ENCODE data around the gene DUSP3. TPM values are rescaled to one million over a fixed set of nuclear protein-coding genes. Genes with fewer than 3 reads are reported as not detected.

The DUSP3 gene
- total RNA-seq, 1 experiment from 2014 or later = 16.9 TPM

- H3K56ac ChIP-seq (ENCODE audit: insufficient read length, low read depth, low read length) = no peak overlapping the region
- peak overlapping the region; percentile 71 to 83 for H3K4me3 Mint-ChIP-seq
- no peaks in the 10 kb centered on the region for H3K9me3 ChIP-seq (ENCODE audit: control insufficient read depth, low read depth, low read length)
- no peaks in the 10 kb centered on the region; the same call in 1 of the 2 replicates for H3K4me1 ChIP-seq (ENCODE audit: insufficient read depth, low read length)
- no peak overlapping the region for H4K5ac ChIP-seq (ENCODE audit: insufficient read length, low read depth, low read length)
- WGBS (ENCODE audit: extremely low coverage, insufficient read length, low lambda C conversion rate) = no CpG with 5 or more reads among the region's 64 CpGs
- TF ChIP-seq, protein P1, sequence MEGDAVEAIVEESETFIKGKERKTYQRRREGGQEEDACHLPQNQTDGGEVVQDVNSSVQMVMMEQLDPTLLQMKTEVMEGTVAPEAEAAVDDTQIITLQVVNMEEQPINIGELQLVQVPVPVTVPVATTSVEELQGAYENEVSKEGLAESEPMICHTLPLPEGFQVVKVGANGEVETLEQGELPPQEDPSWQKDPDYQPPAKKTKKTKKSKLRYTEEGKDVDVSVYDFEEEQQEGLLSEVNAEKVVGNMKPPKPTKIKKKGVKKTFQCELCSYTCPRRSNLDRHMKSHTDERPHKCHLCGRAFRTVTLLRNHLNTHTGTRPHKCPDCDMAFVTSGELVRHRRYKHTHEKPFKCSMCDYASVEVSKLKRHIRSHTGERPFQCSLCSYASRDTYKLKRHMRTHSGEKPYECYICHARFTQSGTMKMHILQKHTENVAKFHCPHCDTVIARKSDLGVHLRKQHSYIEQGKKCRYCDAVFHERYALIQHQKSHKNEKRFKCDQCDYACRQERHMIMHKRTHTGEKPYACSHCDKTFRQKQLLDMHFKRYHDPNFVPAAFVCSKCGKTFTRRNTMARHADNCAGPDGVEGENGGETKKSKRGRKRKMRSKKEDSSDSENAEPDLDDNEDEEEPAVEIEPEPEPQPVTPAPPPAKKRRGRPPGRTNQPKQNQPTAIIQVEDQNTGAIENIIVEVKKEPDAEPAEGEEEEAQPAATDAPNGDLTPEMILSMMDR (conservative IDR thresholded peaks at IDR 0.05) = no peak
- peaks cover 32 to 39% of the 10 kb centered on the region in 2 experiments for H3K4me1 Mint-ChIP-seq
- H3T11ph ChIP-seq (ENCODE audit: low read length) = no peak overlapping the region
- no peak overlapping the region for H2AFZ ChIP-seq (ENCODE audit: low read length)
- H4K8ac ChIP-seq (replicated peaks; ENCODE audit: insufficient read length, low read depth, low read length) = no peak overlapping the region
- no peak overlapping the region for H2AK5ac ChIP-seq (ENCODE audit: insufficient read length, low read length)
- H4K91ac ChIP-seq (ENCODE audit: insufficient read length, low read depth, low read length) = no peak overlapping the region
- peak overlapping the region; percentile 24 for H2BK120ac ChIP-seq (ENCODE audit: low read depth, low read length, poor library complexity, severe bottlenecking)
- no peaks in the 10 kb centered on the region for H3K79me2 ChIP-seq (ENCODE audit: insufficient read depth, low read length)
- no peaks in the 10 kb centered on the region for H3K79me1 ChIP-seq (ENCODE audit: insufficient read depth, low read depth, low read length, poor library complexity, severe bottlenecking)
- H3K9me3 Mint-ChIP-seq = no peaks in the 10 kb centered on the region; a peak in 1 of 5 replicates
- no peaks in the 10 kb centered on the region for H4K20me1 ChIP-seq (ENCODE audit: control insufficient read depth, insufficient read depth, insufficient read length)
- H3K14ac ChIP-seq (ENCODE audit: insufficient read depth, low read length) = peak overlapping the region; percentile 92
- H3K9ac ChIP-seq (ENCODE audit: extremely low read depth, insufficient read length, low read length) = peak overlapping the region; percentile 44
- peaks cover 19% of the 10 kb centered on the region for H3K27me3 Mint-ChIP-seq (ENCODE audit: low read depth)
- H3K4me2 ChIP-seq (ENCODE audit: insufficient read depth, insufficient read length, low read length) = peak overlapping the region; percentile 25
- no peak overlapping the region for H2BK12ac ChIP-seq (ENCODE audit: insufficient read length, low read depth, low read length)
- H3K18ac ChIP-seq (ENCODE audit: insufficient read length, low read depth, low read length) = peak overlapping the region; percentile 73
- H2BK15ac ChIP-seq (ENCODE audit: low read depth, low read length) = no peak overlapping the region
- H2BK5ac ChIP-seq (ENCODE audit: insufficient read length, low read length) = no peak overlapping the region
- H2BK20ac ChIP-seq (ENCODE audit: low read depth, low read length, poor library complexity, severe bottlenecking) = no peak overlapping the region
- H3K27ac ChIP-seq (ENCODE audit: insufficient read length, low read depth, low read length) = no peak overlapping the region
- H3K23me2 ChIP-seq (ENCODE audit: insufficient read length, low read depth, low read length, poor library complexity, severe bottlenecking) = peaks cover 4% of the 10 kb centered on the region
- no peak overlapping the region for H3K23ac ChIP-seq (ENCODE audit: insufficient read length, low read depth, low read length)
- H3K4ac ChIP-seq (ENCODE audit: low read depth, low read length) = no peak overlapping the region; the same call in 1 of the 2 replicates
- H3K27me3 ChIP-seq (ENCODE audit: insufficient read depth, low read length) = no peaks in the 10 kb centered on the region
- peak overlapping the region; percentile 62 to 97 (median 82); a peak in 5 of 7 replicates for H3K27ac Mint-ChIP-seq
- DNase-seq = peak; percentile 81
- no peaks in the 10 kb centered on the region for H3K36me3 Mint-ChIP-seq (ENCODE audit: insufficient read depth in 1 of 3, low read depth in 3 of 3)
Measured at GRCh38 chr17:43720311-43721060, 58.3 kb downstream of the DUSP3 start.
